ENCODE data around the gene SCART1.

DNA sequence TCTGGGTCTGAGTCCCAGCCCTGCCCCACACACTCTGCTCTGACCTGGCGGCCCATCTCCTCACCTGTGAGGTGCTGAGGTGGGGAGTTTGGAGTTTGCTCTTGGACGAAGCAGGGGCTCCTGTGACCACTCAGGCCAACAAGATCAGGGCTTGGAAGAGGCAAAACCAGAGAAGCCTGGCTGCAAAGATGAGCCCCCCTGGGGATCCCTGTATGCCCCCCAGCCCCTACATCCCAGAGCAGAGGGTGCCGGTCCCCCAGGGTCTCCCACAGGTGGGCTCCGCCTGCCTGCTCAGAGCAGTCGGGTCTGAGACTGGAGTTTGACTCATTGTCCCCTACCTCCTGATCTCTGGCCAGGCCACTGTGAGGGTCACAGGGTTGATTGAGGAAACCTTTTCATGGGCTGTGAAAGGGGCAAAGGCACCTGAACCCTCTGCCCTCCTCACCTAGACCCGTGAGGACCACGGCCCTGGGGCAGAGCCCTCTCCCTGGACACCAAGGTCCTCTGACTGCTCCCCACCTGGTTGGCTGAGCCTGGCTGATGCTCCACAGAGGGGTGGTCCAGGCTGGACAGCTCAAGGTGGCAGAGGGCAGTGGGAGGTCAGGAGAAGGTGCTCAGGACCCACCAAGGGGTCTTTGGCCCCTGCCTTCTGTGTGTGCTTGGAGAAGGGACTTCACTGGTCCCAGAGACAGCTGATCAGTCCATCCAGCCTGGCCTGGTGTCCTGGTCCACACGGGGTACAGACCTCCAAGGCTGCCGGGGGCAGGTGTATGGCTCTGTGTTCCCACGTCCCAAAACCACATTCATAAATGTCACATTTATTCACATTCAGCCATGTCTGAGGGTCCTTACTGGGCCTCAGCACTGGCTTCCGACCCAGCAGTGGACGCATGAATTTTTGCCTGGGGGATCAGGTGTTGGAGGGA, 9.1 kb upstream of the SCART1 start:
- no peak for TF ChIP-seq EZH2phosphoT487 (IDR thresholded peaks at IDR 0.05; ENCODE audit: insufficient read depth, low read depth)
- no peak for TF ChIP-seq EZH2 (IDR thresholded peaks at IDR 0.05; ENCODE audit: insufficient read depth, poor library complexity, severe bottlenecking)
